ENCODE data around the gene ENDOU.

Gene ENDOU

DNA sequence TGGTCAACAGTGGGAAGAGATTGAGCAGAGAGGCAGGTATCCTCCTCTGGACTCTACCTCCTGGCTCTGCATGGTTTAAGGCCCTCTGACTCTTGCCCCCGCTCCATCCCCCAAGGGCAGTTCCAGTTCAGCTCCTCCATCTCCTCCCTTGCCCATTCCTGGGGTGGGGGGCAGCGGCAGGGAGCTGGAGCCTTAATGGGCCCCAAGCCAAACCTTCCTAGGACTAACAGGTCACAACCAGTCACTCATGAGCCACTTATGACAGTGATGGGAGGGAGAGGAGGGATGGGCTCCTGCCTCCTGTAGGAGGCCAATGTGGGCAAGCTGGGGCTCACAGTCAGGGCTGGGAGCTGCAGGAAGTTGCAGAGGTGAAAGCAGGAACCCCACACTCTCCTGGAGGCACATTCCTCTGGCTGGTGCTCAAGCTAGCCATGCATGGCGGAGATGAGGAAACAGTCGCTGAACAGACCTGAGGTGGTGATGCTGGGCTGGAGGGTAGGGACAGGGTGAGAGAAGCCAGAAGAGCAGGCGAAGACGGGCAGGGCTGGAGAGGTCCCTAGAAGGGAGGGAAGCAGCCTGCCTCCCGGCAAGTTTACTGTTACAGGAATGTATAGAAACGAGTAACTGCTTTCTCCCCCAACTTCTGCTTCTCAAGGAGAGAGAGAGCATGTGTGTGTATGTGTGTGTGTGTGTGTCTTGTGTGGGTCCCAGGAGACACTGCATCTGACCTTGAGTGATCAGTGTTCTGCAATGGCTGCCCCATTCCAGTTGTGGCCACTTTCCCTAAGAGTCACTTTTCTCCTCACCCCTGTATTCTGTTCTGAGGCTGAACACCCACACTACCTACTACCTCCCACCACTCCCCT, 38.4 kb upstream of the ENDOU start:
- no peak for DNase-seq (ENCODE audit: low read depth)
- no peak overlapping the region for H3K4me3 ChIP-seq (replicated peaks; ENCODE audit: low read depth, low read length)
- TF ChIP-seq, protein P1, sequence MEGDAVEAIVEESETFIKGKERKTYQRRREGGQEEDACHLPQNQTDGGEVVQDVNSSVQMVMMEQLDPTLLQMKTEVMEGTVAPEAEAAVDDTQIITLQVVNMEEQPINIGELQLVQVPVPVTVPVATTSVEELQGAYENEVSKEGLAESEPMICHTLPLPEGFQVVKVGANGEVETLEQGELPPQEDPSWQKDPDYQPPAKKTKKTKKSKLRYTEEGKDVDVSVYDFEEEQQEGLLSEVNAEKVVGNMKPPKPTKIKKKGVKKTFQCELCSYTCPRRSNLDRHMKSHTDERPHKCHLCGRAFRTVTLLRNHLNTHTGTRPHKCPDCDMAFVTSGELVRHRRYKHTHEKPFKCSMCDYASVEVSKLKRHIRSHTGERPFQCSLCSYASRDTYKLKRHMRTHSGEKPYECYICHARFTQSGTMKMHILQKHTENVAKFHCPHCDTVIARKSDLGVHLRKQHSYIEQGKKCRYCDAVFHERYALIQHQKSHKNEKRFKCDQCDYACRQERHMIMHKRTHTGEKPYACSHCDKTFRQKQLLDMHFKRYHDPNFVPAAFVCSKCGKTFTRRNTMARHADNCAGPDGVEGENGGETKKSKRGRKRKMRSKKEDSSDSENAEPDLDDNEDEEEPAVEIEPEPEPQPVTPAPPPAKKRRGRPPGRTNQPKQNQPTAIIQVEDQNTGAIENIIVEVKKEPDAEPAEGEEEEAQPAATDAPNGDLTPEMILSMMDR (IDR thresholded peaks at IDR 0.05; ENCODE audit: low read length, missing control alignments), result no peak

DNA sequence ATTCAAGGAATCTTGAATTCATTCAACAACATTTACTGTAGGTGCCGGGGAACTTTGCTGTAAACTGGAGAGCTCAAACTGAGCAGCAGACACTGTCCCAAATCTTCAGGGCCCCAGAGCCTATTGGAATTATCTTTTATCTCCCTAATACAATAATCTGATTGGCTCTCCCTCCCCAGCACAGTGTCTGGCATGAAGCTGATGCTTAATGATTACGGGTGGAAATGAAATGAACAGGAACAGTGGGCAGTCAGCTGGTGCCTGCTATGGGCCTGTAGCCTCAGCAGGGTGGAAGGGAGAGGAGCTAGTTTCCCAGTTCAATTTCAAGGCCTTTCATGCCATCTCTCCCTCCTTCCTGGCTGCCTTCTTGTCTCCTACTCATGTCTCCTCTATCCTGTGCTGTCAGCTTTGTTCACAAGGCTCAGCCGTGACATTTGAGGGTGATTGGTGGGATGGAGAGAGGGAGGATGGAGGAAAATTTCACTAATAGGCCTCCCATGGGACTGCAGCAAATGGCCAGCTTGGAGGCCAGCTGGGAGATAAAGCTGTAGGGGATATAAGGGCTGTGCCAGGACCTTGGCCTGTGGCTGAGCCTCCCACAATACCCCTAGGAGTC, 37.7 kb upstream of the ENDOU start:
- H3K4me3 ChIP-seq (replicated peaks; ENCODE audit: low read depth, low read length), result no peak overlapping the region
- TF ChIP-seq, protein P1 (IDR thresholded peaks at IDR 0.05; ENCODE audit: low read length, missing control alignments), result no peak
- DNase-seq (ENCODE audit: low read depth), result no peak

DNA sequence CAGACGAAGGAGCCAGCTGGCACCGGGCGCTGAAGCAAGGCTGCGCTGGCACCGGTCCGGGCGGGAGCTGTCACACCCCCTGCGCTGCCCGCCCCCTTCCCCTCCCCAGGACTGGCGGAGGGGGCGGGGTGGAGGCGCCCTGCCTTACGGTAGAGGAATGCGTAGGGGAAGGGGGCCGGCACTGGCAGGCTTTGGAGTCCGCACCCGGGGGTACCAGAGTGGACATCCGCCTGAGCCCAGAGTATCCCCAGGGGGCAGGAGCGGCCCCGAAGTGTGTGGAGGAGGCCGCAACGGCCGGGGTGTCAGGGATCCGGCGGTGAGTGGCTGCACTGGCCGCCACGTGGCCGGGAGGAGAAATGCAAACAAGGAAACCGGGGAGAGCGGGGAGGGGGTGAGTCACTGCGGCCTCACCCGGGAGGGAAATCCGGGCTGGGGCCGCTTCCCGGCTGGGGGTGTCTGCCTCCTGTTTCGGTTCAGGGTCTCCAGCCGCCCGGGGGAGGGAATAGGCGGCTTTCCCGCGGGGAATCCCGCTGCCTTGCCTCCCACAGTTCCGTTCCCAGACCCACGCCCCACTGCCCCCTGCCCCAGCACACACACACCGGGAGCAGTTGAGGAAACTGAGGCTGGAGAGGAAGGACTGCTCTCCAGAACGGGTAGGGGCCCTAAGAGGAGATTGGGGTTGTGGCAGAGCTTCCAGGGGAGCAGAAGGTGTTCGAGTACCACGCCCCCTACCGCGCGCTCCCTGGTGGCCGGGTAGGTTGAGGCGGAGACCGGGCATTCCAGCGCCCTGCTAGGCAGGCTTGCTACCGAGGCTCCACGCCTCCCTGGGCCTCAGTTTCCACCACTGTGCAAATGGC, 33.8 kb upstream of the ENDOU start, which contains the start of gene RAPGEF3:
Gene RAPGEF3, minus strand, starts transcription at position 47 of the 857 bp plus-strand sequence. CDS start 324 bp downstream, outside the sequence.
- DNase-seq (ENCODE audit: low read depth), result peak; percentile 79
- TF ChIP-seq, protein P1 (IDR thresholded peaks at IDR 0.05; ENCODE audit: low read length, missing control alignments), result peak; percentile 42

DNA sequence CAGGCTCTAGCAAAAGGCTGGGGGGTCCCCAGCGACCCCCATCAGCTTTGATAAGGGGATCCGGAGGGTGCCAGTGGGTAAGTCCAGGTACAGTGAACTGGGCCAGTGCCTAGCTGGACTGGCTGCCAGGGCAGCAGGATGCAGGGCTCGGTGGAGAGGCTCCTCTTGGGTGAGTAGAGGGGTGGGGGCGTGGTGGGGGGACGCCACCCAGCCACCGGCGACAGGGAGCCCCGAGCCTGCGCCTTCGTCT, 33.2 kb upstream of the ENDOU start:
- no peak for DNase-seq (ENCODE audit: low read depth)
- H3K4me3 ChIP-seq (replicated peaks; ENCODE audit: low read depth, low read length), result peak overlapping the region; percentile 58
- TF ChIP-seq, protein P1 (IDR thresholded peaks at IDR 0.05; ENCODE audit: low read length, missing control alignments), result no peak

More for the DNA sequence above, 33.8 kb upstream of the ENDOU start, which contains the start of gene RAPGEF3:
- peak within 1 kb of the TSS; percentile 58 for H3K4me3 ChIP-seq (replicated peaks; ENCODE audit: low read depth, low read length)

DNA sequence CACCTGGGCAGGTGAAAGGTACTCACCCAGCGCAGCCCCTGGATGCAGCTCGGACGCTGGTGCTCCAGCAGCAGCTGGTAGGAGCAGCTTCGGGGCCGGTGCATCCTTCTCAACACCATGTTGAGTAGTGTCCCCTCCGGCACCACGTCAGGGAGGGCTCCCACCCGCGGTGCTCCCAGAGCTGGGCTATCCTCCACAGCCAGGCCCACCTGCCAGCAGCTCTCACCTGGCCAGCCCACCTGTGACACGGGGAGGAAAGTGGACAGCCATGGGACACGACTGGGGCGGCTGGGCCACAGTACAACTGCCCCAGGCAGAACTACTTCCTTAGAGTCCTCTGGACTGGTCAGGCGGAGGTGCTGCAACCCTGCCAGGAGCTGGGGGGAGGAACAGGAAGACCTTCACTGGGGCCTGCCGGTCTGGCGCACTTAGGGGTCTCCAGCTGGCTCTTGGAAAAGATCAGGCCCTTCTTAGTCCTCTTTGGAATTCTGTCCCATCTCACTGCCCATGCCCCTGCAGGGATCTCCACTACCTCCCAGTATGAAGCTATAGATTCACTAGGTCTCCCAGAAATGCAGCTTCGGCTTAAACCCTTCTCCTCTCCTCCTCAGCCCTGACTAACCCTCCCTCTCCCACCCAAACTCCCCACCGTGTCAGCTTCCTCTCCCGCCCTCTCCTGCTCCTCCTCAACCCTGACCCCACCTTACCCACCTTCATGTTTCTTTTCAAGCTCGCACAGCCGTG, 32.7 kb upstream of the ENDOU start:
- H3K4me3 ChIP-seq (replicated peaks; ENCODE audit: low read depth, low read length), result peak overlapping the region; percentile 58
- TF ChIP-seq, protein P1 (IDR thresholded peaks at IDR 0.05; ENCODE audit: low read length, missing control alignments), result no peak
- no peak for DNase-seq (ENCODE audit: low read depth)

DNA sequence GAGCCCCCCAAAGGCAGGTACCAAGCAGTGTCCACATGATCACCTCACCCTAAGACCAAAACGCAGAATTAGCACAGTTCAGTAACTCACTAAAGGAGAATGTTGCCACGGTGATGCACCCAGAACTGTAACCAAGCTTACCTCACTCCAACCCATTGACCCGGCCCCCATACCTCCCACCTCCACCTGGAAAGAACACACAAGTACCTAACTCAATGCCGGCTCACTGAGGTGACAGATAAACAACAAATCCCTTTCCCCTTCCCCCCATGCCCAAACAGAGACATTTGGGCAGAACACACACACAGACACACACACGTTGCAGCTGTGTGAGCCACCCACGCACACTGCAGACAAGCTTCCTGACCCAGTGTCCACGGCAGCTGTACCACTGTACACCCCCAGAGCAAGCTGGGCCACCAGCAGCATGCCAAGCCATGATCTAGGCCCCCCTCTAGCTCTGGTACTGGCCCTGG, 32.1 kb upstream of the ENDOU start:
- peak overlapping the region; percentile 58 for H3K4me3 ChIP-seq (replicated peaks; ENCODE audit: low read depth, low read length)
- TF ChIP-seq, protein P1 (IDR thresholded peaks at IDR 0.05; ENCODE audit: low read length, missing control alignments), result no peak
- no peak for DNase-seq (ENCODE audit: low read depth)
